HT-29 (cell line): ENCODE measurements around the gene PSMF1. TPM values are rescaled to one million over a fixed set of nuclear protein-coding genes. Genes with fewer than 3 reads are reported as not detected.

ENCODE experiments used
- DNase-seq: peaks from one replicate; pipeline ENCODE4 v3.0.0-alpha.2; 2015; ENCODE audit warnings: low spot score
- total RNA-seq: library from RNA; depleted of rRNA; stranded (reverse); fragments of >200 nt; shearing (Covaris generic); gene quantifications from 2 replicates; pipeline ENCODE4 v1.2.3, GENCODE V29; 2014

PSMF1 gene
- total RNA-seq, 1 experiment from 2014 or later = 50.7 TPM

DNA sequence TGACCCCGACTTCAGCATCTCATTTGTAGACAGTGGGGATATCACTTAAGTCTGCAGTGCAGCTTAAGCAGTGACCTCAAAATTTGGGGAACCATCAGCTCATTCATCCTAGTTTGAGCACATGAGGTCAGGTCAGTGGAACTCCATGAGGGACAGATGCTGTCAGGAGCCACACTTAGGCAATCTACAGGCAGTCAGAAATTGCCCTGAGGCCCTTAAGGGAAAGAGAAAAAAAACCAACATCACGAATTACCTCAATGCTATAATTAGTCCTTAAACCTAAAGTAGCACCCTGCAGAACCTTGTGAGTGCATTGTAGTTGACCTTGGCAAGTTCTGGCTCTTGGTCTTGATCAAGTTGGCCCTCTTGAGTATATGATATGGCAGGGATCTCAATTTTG is 45.3 kb downstream of the PSMF1 start:
- DNase-seq = no peak

DNA sequence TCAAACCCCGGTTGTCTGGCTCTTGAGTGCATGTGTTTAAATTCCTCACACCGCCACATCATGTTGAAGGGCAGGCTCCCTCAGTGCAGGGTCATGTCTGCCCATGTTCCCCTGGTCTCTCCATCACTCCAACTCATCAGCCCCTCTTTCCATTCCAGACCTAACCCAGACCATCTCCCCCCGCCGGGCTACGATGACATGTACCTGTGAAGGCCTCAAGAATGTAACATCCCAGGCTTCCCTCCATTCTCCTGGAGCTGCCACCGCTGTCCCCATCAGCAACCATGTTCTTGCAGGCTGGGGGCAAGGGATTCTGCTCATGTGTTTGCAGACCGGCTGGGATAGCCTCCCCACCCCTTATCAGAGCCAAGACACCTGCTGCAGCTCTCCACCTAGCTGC is 46.5 kb downstream of the PSMF1 start:
- no peak for DNase-seq

DNA sequence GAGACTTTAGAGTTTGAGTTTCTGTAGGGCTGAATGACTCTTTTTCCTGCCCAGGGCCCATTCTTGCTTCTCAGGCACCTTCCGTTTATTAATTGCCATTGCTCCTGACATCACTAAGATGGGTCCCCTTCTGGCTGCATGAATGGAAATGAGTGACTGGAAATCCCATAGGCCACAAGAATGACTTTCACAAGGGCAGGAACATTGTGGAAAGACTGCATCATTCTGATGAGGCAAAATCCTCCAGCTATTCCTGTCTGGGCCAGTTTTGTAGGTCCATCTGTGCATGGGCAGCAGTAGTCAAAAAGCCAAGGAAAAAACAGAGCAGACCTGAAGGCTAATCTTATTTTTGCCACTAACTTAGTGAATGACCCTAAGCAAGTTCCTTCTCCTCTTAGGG is 47.1 kb downstream of the PSMF1 start:
- DNase-seq = no peak

DNA sequence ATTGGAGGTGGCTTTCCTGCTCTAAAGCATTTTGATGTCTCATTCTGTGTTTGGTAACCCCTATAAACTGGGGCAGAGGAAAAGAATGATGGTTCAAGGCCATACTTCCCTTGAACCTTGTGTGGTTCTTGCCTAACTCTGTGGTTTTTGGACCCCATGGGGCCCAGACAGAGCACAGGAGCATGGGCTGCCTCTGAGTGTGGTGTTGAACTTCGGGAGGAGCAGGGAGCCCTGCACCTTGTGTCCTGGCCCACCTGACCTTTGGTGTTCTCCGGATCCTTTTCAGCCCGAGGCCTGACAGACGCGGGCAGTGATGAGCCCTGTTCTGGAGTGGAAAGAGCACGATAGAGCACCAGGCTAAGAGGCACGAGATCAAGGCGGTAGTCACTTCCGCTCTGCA is 47.5 kb downstream of the PSMF1 start:
- no peak for DNase-seq

DNA sequence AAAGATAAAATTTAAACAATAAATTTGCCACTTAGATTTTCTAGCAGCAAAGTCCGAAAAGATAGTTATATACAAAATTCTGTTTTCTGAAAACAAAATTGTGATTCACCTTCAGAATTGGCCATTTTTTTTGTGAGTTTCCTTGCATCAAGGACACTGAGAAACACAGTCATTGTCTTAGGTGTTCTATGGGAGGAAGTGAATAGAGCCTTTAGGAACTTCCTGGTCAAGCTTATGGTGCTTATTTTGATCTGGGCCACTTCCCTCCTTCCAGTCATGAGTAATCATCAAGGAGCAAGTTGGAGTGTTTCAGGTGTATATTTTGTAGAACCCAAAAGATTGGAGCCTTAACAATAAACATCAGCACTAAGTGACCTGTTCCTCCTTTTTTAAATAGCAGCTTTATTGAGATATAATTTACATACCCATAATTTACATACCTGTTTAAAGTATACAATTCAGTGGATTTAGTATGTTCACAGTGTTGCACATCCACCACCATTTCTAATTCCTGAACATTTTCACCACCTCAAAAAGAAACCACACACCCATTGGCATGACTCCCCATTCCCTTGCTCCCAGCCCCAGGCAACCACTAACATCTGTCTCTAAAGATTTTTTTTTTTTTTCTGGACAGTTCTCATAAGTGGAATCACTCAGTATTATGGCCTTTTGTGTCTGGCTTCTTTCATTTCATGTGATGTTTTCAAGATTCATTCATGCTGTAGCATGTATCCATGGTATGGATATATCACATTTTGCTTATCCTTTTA is 48.7 kb downstream of the PSMF1 start:
- no peak for DNase-seq

DNA sequence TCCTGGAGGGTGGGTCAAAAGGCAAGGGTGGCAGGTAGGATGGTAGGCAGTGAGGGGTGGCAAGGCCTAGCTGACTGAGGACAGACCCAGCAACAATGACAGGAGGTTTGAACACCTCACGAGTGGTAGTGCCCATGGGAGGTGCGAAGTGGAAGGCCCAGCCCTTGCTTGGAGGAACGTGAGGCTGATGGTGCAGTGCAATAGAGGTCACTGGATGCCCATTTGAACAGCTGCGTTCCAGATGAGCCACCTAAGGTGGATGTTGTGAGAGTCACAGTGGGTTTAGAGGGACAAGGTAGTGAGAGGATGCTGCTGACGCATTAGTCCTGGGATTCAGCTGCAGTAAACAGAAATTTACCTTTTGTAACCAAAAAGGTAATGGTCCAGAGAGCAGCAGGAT is 50.8 kb downstream of the PSMF1 start:
- DNase-seq = no peak

DNA sequence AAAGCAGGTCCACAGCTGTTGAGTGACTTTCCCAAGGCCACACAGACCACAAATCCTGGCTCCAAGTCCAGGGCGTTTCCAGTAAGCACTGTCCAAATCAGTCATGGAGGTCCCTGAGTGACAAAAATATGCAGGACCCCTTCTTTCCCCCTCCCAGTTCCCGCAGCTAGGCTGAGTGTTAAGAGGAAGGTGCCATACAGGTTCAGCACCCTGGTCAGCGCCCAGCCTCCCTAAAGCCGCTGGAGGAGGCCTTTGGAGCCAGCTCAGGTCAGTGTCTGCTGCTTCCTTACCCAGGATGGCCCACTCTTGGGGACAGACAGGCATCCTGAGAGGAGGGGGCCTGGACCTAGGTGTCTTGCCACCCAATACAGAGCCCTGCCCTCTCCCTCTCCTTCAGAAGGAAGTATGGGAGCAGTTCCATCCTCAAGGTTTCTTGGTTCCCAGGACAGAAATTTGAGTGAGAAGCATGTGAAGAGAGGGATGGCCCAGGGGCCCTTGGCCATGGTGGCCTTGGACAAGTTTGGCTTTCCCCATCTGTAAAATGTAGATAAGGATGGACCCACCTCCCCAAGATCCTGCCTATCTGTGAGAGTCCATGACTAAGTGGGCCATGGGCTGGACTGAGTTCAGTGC is 53.2 kb downstream of the PSMF1 start:
- peak; percentile 34 for DNase-seq

DNA sequence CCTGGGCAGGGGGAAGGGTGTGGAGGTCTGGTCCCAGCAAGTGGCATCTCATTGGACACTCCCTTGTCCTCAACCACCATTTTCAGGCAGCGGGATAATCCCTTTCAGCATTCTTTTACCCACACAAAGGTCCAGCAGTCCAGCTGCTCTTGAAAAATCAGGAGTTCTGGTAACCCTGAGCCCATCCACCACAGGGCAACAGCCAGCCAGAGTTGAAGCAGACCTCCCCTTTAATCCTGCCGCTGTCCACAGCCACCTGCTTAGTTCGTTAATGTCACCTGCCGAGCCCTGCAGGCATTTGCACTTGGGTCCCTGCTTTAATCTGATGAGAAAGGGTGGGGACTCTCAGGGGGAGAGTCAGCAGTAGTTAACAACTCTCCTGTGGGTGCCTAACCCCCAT is 55.3 kb downstream of the PSMF1 start:
- no peak for DNase-seq

DNA sequence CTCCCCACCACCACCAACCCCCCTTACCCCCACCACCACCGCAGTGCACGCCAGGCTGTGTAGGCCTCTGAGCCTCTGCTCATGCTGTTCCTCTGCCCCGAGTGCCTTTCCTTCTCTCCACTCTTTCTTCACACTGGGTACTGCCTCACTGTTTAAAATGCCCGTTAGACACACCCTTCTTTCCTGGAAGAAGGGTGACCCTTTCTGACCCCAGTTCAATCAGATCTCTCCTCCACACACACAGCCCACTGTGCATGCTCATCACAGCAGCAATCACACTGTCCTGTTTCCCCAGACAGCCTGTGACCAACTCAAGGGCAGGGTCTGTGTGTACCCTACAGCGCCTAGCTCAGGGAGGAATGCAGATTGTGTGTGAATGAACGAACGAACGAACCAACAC is 56.4 kb downstream of the PSMF1 start:
- no peak for DNase-seq

DNA sequence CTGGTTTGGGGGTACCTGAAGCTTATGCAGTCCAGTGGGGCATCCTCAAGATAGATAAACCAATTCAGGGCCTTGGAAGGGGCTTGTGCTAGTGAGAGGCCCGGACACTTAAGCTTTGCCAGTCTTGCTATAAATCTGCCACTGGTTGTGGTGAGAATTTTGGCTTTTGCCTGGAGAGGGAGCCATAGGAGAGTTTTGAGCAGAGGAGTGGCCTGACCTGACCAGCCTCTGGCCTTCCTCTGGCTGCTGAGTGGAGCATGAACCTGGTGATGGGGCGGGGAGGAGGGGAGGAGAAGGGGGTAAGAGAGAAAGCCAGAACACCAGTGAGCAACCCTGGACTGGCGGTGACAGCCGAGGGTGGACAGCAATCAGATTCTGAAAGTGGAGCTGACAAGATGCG is 59.3 kb downstream of the PSMF1 start:
- DNase-seq = peak; percentile 41

DNA sequence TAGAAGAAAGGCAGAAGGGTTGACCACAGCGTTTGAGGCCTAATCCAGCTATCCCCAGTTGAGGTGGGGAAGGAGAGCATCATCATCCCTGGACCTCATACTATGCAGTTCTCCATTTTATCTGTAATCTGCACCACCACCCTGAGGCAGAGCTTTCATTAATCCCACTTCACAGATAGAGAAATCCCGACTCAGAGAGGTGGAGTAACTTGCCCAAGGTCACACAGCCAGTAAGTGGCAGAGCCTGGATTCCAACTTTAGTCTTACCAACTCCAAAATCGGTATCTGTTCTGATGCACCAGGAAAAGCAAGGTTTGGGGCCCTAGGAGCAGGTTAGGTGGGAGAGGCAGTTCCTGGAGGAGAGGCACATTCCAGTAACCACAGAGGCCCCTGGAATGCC is 59.7 kb downstream of the PSMF1 start:
- no peak for DNase-seq

DNA sequence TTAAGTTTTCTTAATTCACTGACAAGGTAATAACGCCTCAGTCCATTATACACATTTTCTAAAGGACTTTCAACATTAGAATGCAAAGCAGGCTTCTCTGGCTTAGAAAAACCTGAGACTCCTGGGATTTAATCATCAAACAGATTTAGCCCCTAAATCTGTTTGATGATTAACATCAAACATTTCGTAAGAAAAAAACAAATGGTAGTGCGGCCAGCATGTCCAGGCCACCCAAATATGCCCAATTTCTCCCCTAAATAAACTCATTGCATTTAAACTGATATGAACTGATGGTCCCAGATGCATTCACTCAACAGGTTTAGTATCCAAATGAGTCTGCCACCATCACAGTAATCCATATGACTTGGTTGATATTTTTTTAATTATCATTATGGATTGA is 60.2 kb downstream of the PSMF1 start:
- no peak for DNase-seq

DNA sequence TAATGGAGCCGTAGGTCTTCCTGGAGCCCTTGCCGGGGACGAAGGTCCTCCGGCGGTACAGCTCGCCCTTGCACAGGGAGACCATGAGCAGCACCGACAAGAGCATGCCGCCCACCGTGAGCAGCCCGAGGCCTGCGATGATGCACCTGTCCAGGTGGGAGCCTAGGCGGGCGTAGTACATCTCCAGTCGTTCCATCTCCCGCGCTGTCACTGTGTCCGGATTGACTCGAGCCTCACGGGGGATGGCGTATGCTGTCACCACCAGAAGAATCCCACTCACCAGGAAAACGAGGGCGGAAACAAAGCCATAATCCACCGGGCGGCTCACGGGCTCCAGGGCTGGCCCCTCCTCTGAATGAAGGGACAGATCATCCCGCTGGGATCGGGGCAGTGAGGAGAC is 62.5 kb downstream of the PSMF1 start:
- no peak for DNase-seq

DNA sequence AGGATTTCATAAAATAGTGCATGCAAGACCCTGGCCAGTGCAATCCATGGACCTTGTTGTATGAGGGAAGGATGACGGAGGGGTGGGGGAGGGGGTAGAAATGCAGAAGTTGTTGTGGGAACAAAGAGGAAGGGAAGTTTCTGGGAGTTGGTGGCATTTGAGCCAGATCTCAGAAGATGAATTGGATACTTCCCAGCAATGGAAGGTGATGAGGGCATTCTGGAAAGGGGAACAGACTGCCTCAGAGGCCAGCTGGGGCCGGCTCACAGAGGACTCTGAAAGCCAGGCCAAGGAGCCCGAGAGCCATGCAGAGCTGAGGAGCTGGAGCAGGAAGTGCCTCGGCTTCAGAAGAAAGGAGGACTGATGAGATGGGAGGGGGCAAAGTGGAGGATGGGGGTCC is 63.7 kb downstream of the PSMF1 start:
- DNase-seq = no peak

DNA sequence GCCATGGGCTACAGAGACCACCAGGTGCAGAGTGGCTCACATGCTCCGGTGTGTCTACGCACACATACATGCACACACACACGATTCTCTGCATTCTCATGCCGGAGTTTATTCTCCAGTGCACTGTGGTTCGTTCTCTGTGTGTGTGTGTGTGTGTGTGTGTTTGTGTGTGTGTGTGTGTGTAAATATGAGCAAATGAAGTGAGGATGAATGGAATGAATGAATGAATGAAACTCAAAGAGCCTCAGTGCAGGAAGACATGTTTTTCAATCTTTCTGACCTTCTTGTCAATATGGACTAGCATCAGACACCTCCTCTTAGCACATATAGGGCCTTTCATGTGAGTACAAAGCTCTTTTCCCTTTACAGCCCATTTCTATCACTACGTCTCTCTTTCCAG is 64.8 kb downstream of the PSMF1 start:
- DNase-seq = no peak

DNA sequence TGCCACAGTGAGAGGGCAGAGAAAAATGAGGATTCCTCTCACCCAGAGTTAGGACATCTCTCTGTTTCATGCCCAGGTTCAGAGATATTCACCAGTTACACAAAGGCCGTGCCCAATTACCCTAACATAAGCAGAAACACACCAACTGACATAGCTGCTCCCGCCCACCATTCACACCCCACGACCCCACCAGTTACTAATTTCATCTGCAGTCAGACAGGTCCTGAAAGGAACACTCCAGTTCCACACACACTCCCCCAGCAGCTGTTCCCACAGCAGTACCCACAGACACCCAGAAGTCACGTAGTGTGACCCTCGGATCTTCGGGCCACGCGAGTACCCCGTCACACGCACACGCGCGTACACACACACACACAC is 65.8 kb downstream of the PSMF1 start:
- DNase-seq = no peak

DNA sequence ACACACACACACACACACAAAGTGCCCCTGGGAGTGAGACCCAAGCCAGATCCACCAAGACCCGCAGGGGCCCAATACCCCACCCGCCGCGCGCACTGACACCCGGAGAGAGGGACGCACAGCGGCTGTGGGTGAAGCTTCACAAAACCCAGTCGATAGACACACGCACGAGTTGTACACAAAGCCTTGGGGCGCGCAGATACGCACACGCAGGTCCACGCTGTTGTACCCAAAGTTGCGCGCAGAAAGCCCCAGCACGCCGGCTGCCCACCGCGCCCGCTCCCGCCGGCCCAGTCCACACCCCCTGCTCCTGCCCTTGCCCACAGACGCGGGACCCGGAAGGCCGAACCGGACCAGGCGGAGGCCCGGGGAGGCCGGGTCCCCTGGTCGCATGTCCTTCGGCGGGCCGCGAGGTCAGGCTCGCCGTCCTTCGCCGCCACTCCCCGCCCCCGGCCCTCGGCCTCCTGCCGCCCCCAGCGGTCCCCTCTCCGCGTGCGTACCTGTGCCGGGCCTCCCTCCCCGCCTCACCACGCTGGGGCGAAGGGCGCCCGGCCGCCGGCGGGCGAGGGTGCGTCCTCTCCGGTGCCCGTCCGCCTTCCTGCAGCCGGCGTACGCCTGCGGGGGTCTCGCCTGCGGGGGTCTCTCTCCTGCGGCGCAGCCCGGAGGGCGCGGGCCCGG is 66.4 kb downstream of the PSMF1 start, which contains the start of gene TMEM74B:
TSS of gene TMEM74B (minus strand) at position 344 of the 678 bp plus-strand sequence. CDS start 1,180 bp downstream, outside the sequence.
- DNase-seq = peak; percentile 4

DNA sequence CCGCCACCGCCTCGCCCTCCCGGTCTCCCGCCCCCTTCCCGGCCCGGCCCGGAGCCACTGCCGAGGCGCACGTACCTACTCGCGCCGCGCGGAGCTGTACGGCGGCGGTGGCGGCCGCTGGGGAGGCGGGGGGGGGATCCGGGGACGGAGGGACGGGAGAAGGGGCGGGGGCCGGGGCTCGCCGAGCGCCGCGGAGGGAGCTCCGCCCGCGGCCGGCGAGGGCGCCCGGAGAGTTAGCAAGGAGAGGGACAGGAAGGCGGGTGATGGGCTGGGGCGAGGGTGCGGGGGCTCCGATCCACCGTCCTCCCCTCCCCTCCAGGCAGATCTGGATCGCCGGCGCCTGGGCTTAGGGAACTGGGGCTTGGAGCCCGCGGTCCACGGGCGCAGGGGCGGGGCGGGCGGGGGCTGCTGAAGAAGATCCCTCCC is 66.9 kb downstream of the PSMF1 start:
- peak; percentile 7 for DNase-seq

DNA sequence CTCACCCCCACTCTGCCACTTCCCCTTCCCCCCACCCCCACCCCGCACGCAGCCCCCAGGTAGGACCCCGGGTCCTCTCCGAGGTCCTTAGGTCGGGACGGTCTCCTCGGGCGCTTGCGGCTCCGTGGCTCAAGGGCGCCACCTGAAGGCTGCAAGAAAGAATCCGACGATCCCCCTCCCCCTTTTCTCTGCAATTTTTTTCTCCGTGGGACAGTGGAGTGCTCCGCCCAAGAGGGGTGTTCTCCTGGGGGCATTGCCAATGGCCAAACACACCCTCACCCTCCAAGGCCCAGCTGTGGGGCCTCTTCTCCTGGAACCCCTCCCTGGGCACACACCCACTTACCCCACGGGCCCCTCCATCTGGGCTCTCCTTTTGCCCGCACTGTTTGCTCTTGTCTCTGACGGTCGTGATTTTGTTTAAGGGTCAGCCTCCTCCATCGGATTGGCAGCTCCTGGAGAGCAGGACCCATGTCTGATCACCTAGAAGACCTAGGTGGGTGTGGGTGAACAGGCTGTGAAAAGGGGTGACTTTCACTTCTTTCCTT is 67.5 kb downstream of the PSMF1 start:
- peak; percentile 49 for DNase-seq

DNA sequence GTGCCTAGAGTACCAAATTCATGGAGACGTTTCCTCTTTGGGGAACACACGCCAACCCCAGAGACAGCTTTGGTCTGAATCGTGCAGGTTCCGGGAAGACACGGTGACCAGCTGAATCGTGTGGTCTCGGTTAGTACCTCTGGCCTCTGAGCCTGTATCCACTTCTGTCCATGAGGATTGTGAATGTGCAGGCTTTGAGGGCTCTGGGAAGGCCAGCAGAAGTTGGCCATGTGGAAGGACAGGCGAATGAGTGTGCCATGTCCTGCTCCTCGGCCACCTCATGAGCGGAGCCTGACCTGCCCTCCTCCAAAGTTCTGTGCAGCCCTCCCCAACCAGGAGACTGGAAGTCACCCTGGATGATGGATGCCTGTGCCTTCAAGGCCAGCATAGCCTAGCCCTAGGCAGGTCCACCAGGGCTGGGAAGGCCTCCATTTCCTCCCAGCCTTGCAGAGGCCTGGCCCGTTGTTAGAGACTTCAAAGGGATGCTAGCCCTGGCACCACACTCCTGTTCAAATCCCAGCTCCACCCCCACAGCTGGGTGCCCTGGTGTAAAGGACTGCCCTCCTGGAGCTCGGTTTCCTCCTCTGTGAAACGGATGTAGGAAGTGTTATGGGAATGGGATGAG is 68.1 kb downstream of the PSMF1 start:
- peak; percentile 26 for DNase-seq

DNA sequence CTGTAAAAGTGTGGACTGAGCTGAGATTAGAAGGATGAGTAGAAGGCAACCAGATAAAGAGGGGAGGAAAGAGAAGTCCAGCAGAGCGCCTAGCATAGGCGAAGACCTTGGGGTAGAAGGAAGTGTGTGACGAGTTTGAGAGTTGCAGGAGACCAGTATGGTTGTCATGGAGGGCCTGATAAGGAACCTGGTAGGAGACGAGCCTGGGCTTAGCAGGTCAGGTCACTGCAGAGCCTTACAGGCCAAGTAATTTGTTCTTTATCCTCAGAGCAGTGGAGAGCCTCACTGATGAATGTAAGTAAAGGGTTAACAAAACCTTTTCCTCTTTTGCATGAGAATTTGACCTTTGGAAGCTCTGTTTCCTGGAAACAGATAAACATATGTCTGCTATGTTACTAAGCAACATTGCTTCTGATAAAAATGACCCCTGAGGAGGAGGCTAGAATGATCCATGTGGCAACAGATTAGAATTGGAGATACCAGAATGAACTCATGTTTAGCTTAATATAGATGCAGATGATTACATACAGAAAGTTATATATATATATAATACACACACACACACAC is 69.3 kb downstream of the PSMF1 start:
- peak; percentile 74 for DNase-seq

DNA sequence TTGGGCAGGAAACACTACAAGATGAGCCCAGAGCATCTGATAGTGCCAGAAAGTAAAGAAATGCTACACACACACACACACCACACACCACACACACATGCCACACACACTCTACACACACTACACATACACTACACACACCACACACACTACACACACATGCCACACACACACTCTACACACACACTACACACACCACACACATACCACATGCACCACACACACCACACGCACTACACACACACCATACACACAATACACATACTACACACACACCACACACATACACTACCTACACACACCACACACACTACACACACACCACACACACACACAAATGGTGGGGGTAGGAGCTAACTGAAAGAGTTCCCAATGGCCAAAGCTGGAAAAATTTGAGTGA is 69.9 kb downstream of the PSMF1 start:
- no peak for DNase-seq
